Stimulated activated CD4-positive, alpha-beta T cell treated with anti-CD3 and anti-CD28 coated beads, Interleukin-12 subunit alpha, Interleukin-12 subunit beta, amount 100 ng/mL, for 48 hours (primary cell): ENCODE data around the gene KCNH2.

ENCODE experiments used
- DNase-seq, 3 donors: peaks; one replicate each; pipeline ENCODE4 v3.0.0-alpha.2; 2020; ENCODE audit warnings: low read depth in 2 of 3, low spot score in 1 of 3

The KCNH2 gene

GRCh38 chr7:150961510-150962289 is 16.4 kb downstream of the KCNH2 start:
- DNase-seq, result no peak

GRCh38 chr7:150959739-150960734 is 18.1 kb downstream of the KCNH2 start:
- no peak for DNase-seq

GRCh38 chr7:150959081-150959480 is 19.0 kb downstream of the KCNH2 start:
- no peak for DNase-seq

- no peak for DNase-seq
Measured at GRCh38 chr7:150958597-150958996, 19.5 kb downstream of the KCNH2 start.

GRCh38 chr7:150958062-150958552 is 20.0 kb downstream of the KCNH2 start:
- DNase-seq, result no peak

GRCh38 chr7:150957133-150958020 is 20.7 kb downstream of the KCNH2 start:
- DNase-seq, result no peak

- DNase-seq, result no peak
Measured at GRCh38 chr7:150956395-150957132, 21.6 kb downstream of the KCNH2 start.

GRCh38 chr7:150955519-150956394 is 22.4 kb downstream of the KCNH2 start:
- DNase-seq, result no peak

GRCh38 chr7:150954986-150955518 is 23.1 kb downstream of the KCNH2 start:
- no peak for DNase-seq

GRCh38 chr7:150954201-150954985 is 23.7 kb downstream of the KCNH2 start:
- DNase-seq, result no peak

- DNase-seq, result no peak
Measured at GRCh38 chr7:150953061-150953997, 24.8 kb downstream of the KCNH2 start.

- DNase-seq, result no peak
Measured at GRCh38 chr7:150952331-150953050, 25.6 kb downstream of the KCNH2 start.

- no peak for DNase-seq
Measured at GRCh38 chr7:150951521-150951920, 26.6 kb downstream of the KCNH2 start.

- no peak for DNase-seq
Measured at GRCh38 chr7:150951181-150951520, 27.0 kb downstream of the KCNH2 start.

GRCh38 chr7:150950496-150951180 is 27.5 kb downstream of the KCNH2 start:
- DNase-seq, result no peak

GRCh38 chr7:150949971-150950491 is 28.1 kb downstream of the KCNH2 start:
- DNase-seq, result no peak
